Sigmoid colon (tissue), 7 donors: ENCODE measurements around the gene MCEE. TPM values are rescaled to one million over a fixed set of nuclear protein-coding genes. Genes with fewer than 3 reads are reported as not detected.
"Not testable (repeated sequence)": the region's sequence is repeated elsewhere in the genome, so short reads cannot be mapped to it uniquely, and the experiment has no call there.

Experiments
- DNase-seq: peaks from one replicate; pipeline ENCODE4 v3.0.0-alpha.2; 2019
- H3K27ac ChIP-seq, 4 donors: fragments of 200-600 bp; sonication (generic); one replicate each; pipeline ENCODE4 v1.5.1; 2016 to 2019; ENCODE audit warnings: mild to moderate bottlenecking in 1 of 4
- H3K27me3 ChIP-seq, 3 donors: fragments of 200-600 bp; sonication (generic); one replicate each; pipeline ENCODE4 v1.5.1; 2019; ENCODE audit warnings: mild to moderate bottlenecking in 1 of 3
- H3K36me3 ChIP-seq, 4 donors: fragments of 200-600 bp; sonication (generic); one replicate each; pipeline ENCODE4 v1.5.1; 2016 to 2019
- H3K4me1 ChIP-seq, 4 donors: fragments of 200-600 bp; sonication (generic); one replicate each; pipeline ENCODE4 v1.5.1; 2017 to 2019
- H3K4me3 ChIP-seq, 4 donors: fragments of 200-600 bp; sonication (generic); one replicate each; pipeline ENCODE4 v1.5.1; 2017 to 2019; ENCODE audit warnings: mild to moderate bottlenecking in 2 of 4, moderate library complexity in 1 of 4
- H3K9me3 ChIP-seq, 4 donors: fragments of 200-600 bp in 3 of 4; sonication (generic) in 3 of 4; one replicate each; pipeline versions ENCODE4 v1.5.1 to v1.6.1; 2013 to 2019
- CTCF ChIP-seq, 4 experiments: fragments of 450-650 bp in 3 of 4; fragments of 200-600 bp in 1 of 4; IDR thresholded peaks; one replicate each; pipeline ENCODE4 v1.5.1; 2016 to 2019; ENCODE audit warnings: antibody characterized with exemption in 4 of 4, mild to moderate bottlenecking in 3 of 4, moderate library complexity in 2 of 4
- EP300 ChIP-seq, 4 donors: sonication (generic); formaldehyde crosslinking; IDR thresholded peaks; one replicate each; pipeline ENCODE4 v1.6.1; 2017; ENCODE audit warnings: antibody characterized with exemption in 4 of 4
- POLR2A ChIP-seq, 2 donors: fragments of 450-650 bp; IDR thresholded peaks; one replicate each; pipeline ENCODE4 v1.6.1; 2016; ENCODE audit warnings: antibody characterized with exemption in 2 of 2, mild to moderate bottlenecking in 2 of 2, moderate library complexity in 2 of 2
- POLR2AphosphoS5 ChIP-seq, 4 donors: sonication (generic); formaldehyde crosslinking; IDR thresholded peaks; one replicate each; pipeline ENCODE4 v1.6.1; 2017; ENCODE audit warnings: antibody characterized with exemption in 4 of 4
- WGBS, 2 donors: extraction: QIAGEN DNeasy Blood & Tissue Kit; methylation state at CpG; one replicate each; pipeline ENCODE4 v1.1.7; 2013; 5-methylcytosine and 5-hydroxymethylcytosine counted together
- intact Hi-C: fragments of 100-400 bp; cut with DNase I; formaldehyde crosslinking; loops from one replicate; pipeline ENCODE4 v1.15.1; 2023
- polyA plus RNA-seq, 3 donors: library from polyadenylated mRNA; stranded (reverse); fragments of 200-250 nt; gene quantifications; one replicate each; pipeline ENCODE4 v1.2.3, GENCODE V29; 2013
- total RNA-seq, 4 donors: library from RNA; depleted of rRNA; stranded (reverse); fragments of >200 nt; gene quantifications; one replicate each; pipeline ENCODE4 v1.1.0, GENCODE V29; 2016
- donor health status: healthy with polysubstance abuse.
- donor health status: Bipolar disorder and iron deficiency.
- donor health status: healthy.

MCEE gene
- total and polyA plus RNA-seq, 7 donors = 8.1 to 46.2 (median 18.8) TPM

DNA sequence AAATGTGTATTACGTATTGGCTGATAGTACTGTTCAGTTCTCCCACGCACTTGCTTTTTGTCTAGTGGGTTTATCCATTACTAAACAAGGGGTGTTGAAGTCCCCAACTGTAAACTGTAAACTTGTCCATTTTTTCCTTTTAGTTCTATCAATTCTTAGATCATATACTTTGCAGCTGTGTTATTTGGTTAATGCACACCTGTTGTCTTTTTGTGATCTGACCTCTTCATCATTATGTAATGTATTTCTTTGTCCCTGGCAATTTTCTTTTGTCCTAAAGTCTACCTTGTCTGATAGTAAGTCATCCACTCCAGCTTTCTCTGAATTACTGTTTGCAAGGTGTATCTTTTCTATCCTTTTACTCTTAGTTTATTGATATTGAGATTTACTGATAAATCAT, 21.9 kb downstream of the MCEE start:
- Histone ChIP-seq H3K36me3 (peaks cover 0 to 32% (median 0%) of the 10 kb centered on the region in 4 donors), H3K4me3 (no peak overlapping the region), H3K9me3 (no peaks in the 10 kb centered on the region), H3K27ac (no peak overlapping the region), H3K4me1 (no peaks in the 10 kb centered on the region), H3K27me3 (no peaks in the 10 kb centered on the region)
- DNase-seq = no peak
- intact Hi-C loops = no loop called here
- 95 to 96% methylated on average over 2 of the region's 2 CpGs for WGBS, 2 donors
- TF ChIP-seq EP300 (IDR thresholded peaks at IDR 0.05) (no peak), POLR2A (IDR thresholded peaks at IDR 0.05) (no peak), CTCF (IDR thresholded peaks at IDR 0.05) (no peak), POLR2AphosphoS5 (IDR thresholded peaks at IDR 0.05) (no peak)

DNA sequence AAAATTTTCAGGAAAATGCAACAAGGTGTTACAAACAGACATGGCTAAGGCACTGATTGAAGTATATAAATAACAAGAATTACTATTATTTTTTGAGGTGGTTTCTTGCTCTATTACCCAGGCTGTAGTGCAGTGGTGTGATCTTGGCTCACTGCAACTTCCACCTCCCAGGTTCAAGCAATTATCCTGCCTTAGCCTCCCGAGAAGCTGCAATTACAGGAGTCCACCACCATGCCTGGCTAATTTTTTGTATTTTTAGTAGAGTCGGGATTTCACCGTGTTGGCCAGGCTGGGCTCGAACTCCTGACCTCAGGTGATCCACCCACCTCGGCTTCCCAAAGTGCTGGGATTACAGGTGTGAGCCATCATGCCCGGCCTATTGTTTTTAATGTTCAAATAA, 23.6 kb downstream of the MCEE start:
- H3K4me3 ChIP-seq, intact Hi-C loops, H3K27me3 ChIP-seq, H3K4me1 ChIP-seq, H3K9me3 ChIP-seq, DNase-seq, H3K27ac ChIP-seq: not testable (repeated sequence)
- WGBS, 2 donors = 80 to 91% methylated on average over 6 of the region's 6 CpGs
- peaks cover 0 to 21% (median 0%) of the 10 kb centered on the region in 4 donors for H3K36me3 ChIP-seq

- Histone ChIP-seq H3K9me3 (no peaks in the 10 kb centered on the region), H3K27ac (no peak overlapping the region), H3K4me3 (no peak overlapping the region), H3K27me3 (no peaks in the 10 kb centered on the region), H3K4me1 (no peaks in the 10 kb centered on the region), H3K36me3 (peaks cover 0 to 6% (median 0%) of the 10 kb centered on the region in 4 donors)
- WGBS, 2 donors = 90 to 94% methylated on average over 5 of the region's 5 CpGs
- TF ChIP-seq POLR2A (IDR thresholded peaks at IDR 0.05) (no peak), CTCF (IDR thresholded peaks at IDR 0.05) (no peak), EP300 (IDR thresholded peaks at IDR 0.05) (no peak), POLR2AphosphoS5 (IDR thresholded peaks at IDR 0.05) (no peak)
- DNase-seq = no peak
- intact Hi-C loops = no loop called here
These were observed 26.2 kb downstream of the MCEE start for GRCh38 chr2:71103809-71104208.

GRCh38 chr2:71102981-71103681, 26.9 kb downstream of the MCEE start:
- intact Hi-C loops = no loop called here

GRCh38 chr2:71101656-71102055, 28.4 kb downstream of the MCEE start:
- WGBS, 2 donors = 37 to 58% methylated on average over 2 of the region's 2 CpGs
- Histone ChIP-seq H3K27ac (no peak overlapping the region), H3K4me3 (no peak overlapping the region), H3K4me1 (no peaks in the 10 kb centered on the region), H3K9me3 (no peaks in the 10 kb centered on the region), H3K27me3 (no peaks in the 10 kb centered on the region), H3K36me3 (no peaks in the 10 kb centered on the region)
- TF ChIP-seq CTCF (IDR thresholded peaks at IDR 0.05) (no peak), POLR2A (IDR thresholded peaks at IDR 0.05) (no peak), EP300 (IDR thresholded peaks at IDR 0.05) (no peak), POLR2AphosphoS5 (IDR thresholded peaks at IDR 0.05) (no peak)
- intact Hi-C loops = no loop called here
- no peak for DNase-seq

More at GRCh38 chr2:71102981-71103681, 26.9 kb downstream of the MCEE start:
- WGBS, 2 donors = 58 to 63% methylated on average over 6 of the region's 6 CpGs
- DNase-seq = no peak
- TF ChIP-seq EP300 (IDR thresholded peaks at IDR 0.05) = no peak
- no peak for TF ChIP-seq POLR2AphosphoS5 (IDR thresholded peaks at IDR 0.05)
- no peak for TF ChIP-seq CTCF (IDR thresholded peaks at IDR 0.05)
- no peak for TF ChIP-seq POLR2A (IDR thresholded peaks at IDR 0.05)
- H3K36me3 ChIP-seq = no peaks in the 10 kb centered on the region
- H3K4me1 ChIP-seq = no peaks in the 10 kb centered on the region
- no peaks in the 10 kb centered on the region for H3K27me3 ChIP-seq
- H3K4me3 ChIP-seq = no peak overlapping the region
- H3K9me3 ChIP-seq = no peaks in the 10 kb centered on the region
- H3K27ac ChIP-seq = no peak overlapping the region
